Neuronal stem cell (in vitro differentiated cells): ENCODE results near the gene XPO4.

ENCODE experiments used
- DNase-seq: peaks from one replicate; pipeline ENCODE4 v3.0.0-alpha.2; 2013; ENCODE audit warnings: low spot score
- H2AFZ ChIP-seq: one replicate; pipeline ENCODE4 v1.6.1; 2013; ENCODE audit warnings: mild to moderate bottlenecking, low read length, inconsistent platforms
- H2AK5ac ChIP-seq: 2 replicates; pipeline ENCODE4 v1.6.1; 2013; ENCODE audit warnings: low read depth, mild to moderate bottlenecking, inconsistent platforms, low read length, moderate library complexity, mixed read lengths
- H2BK120ac ChIP-seq: 2 replicates; pipeline ENCODE4 v1.6.1; 2013; ENCODE audit warnings: low read depth, mild to moderate bottlenecking, inconsistent platforms, low read length, moderate library complexity, mixed read lengths
- H2BK12ac ChIP-seq: one replicate; pipeline ENCODE4 v1.6.1; 2013; ENCODE audit warnings: low read length, inconsistent platforms
- H2BK15ac ChIP-seq: 2 replicates; pipeline ENCODE4 v1.6.1; 2013; ENCODE audit warnings: mild to moderate bottlenecking, low read length, inconsistent platforms, mixed read lengths
- H2BK5ac ChIP-seq: one replicate; pipeline ENCODE4 v1.6.1; 2013; ENCODE audit warnings: inconsistent platforms, mild to moderate bottlenecking, low read length, moderate library complexity
- H3K14ac ChIP-seq: one replicate; pipeline ENCODE4 v1.6.1; 2013; ENCODE audit warnings: low read length, inconsistent platforms
- H3K18ac ChIP-seq: 2 replicates; pipeline ENCODE4 v1.6.1; 2013; ENCODE audit warnings: low read length, inconsistent platforms
- H3K23ac ChIP-seq: 2 replicates; pipeline ENCODE4 v1.6.1; 2013; ENCODE audit warnings: low read depth, mild to moderate bottlenecking, mixed read lengths, low read length, inconsistent platforms; ENCODE audit not compliant: poor library complexity
- H3K27ac ChIP-seq: replicated peaks from 3 replicates; pipeline ENCODE4 v1.5.1; 2013; ENCODE audit warnings: low read length, inconsistent platforms
- H3K27me3 ChIP-seq, 3 experiments: 2 replicates each; pipeline ENCODE4 v1.6.1; 2013; ENCODE audit warnings: low read length in 3 of 3, mild to moderate bottlenecking in 2 of 3, inconsistent platforms in 1 of 3, low read depth in 1 of 3, mixed read lengths in 1 of 3, moderate library complexity in 1 of 3; ENCODE audit not compliant: control insufficient read depth in 3 of 3, insufficient read depth in 3 of 3
- H3K36me3 ChIP-seq, 2 donors: replicated peaks in 1 of 2; 2 replicates each; pipeline ENCODE4 v1.6.1; 2013; ENCODE audit warnings: low read length in 2 of 2; ENCODE audit not compliant: control insufficient read depth in 2 of 2, insufficient read depth in 2 of 2
- H3K4ac ChIP-seq: 2 replicates; pipeline ENCODE4 v1.6.1; 2013; ENCODE audit warnings: inconsistent platforms, mild to moderate bottlenecking, low read length, moderate library complexity
- H3K4me1 ChIP-seq, 2 donors: 1 replicate in 1 of 2; 2 replicates in 1 of 2; pipeline ENCODE4 v1.6.1; 2013; ENCODE audit warnings: low read length in 2 of 2, low read depth in 1 of 2; ENCODE audit not compliant: control insufficient read depth in 2 of 2, insufficient read depth in 1 of 2
- H3K4me2 ChIP-seq: one replicate; pipeline ENCODE4 v1.6.1; 2013; ENCODE audit warnings: mild to moderate bottlenecking, low read length, inconsistent platforms; ENCODE audit not compliant: insufficient read depth, poor library complexity, severe bottlenecking
- H3K4me3 ChIP-seq, 2 donors: 2 replicates each; pipeline ENCODE4 v1.5.1; 2013; ENCODE audit warnings: low read length in 2 of 2, mild to moderate bottlenecking in 2 of 2, inconsistent platforms in 1 of 2, moderate library complexity in 1 of 2
- H3K79me1 ChIP-seq: one replicate; pipeline ENCODE4 v1.6.1; 2013; ENCODE audit warnings: low read depth, mild to moderate bottlenecking, inconsistent platforms, low read length, moderate library complexity
- H3K9ac ChIP-seq: one replicate; pipeline ENCODE4 v1.6.1; 2013; ENCODE audit warnings: mild to moderate bottlenecking, low read depth, low read length, inconsistent platforms; ENCODE audit not compliant: poor library complexity
- H3K9me3 ChIP-seq, 2 donors: replicated peaks in 1 of 2; 2 replicates each; pipeline versions ENCODE3 to v1.6.1; 2013; ENCODE audit warnings: low read length in 2 of 2, mild to moderate bottlenecking in 2 of 2, inconsistent platforms in 1 of 2, low read depth in 1 of 2, mixed read lengths in 1 of 2, moderate library complexity in 1 of 2; ENCODE audit not compliant: control insufficient read depth in 2 of 2, insufficient read depth in 1 of 2
- H4K8ac ChIP-seq: one replicate; pipeline ENCODE4 v1.6.1; 2013; ENCODE audit warnings: low read depth, mild to moderate bottlenecking, inconsistent platforms, low read length, moderate library complexity
- H4K91ac ChIP-seq: one replicate; pipeline ENCODE4 v1.6.1; 2013; ENCODE audit warnings: low read length, low read depth, mild to moderate bottlenecking, inconsistent platforms; ENCODE audit not compliant: poor library complexity
- WGBS, 2 donors: extraction: QIAGEN DNeasy Blood & Tissue Kit; methylation state at CpG; one replicate each; pipeline ENCODE4 v1.1.7; 2013; ENCODE audit warnings: missing lambda C conversion rate in 2 of 2, mixed read lengths in 1 of 2; ENCODE audit not compliant: insufficient read length in 2 of 2, insufficient replicate concordance in 1 of 2; ENCODE audit errors: extremely low coverage in 2 of 2; 5-methylcytosine and 5-hydroxymethylcytosine counted together

Gene XPO4

DNA sequence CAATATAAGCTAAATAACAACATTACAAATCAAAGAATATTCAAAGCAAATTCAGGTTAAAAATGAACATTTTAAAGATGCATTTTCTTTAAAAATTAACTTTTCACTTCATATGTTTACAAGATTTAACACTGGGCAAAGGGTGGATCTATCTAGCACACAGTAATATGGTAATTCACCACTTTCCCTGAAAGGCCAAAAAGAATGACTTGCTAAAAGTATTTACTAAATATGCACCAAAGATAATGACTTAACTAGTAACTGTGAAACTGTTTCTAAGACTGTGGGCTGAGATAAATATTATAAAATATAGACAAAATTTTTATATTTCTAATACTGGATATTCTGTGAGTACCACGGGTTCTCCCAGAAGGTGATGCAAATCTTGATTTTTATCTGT lies 124.2 kb downstream of the XPO4 start:
- Histone ChIP-seq H2BK12ac (no peak overlapping the region), H3K4ac (no peak overlapping the region), H3K4me3 (no peak overlapping the region), H3K36me3 (peaks cover 3 to 34% of the 10 kb centered on the region in 2 donors), H3K27me3 (no peaks in the 10 kb centered on the region), H4K91ac (no peak overlapping the region), H2AK5ac (no peak overlapping the region), H2BK5ac (no peak overlapping the region), H3K23ac (no peak overlapping the region), H3K79me1 (no peaks in the 10 kb centered on the region), H2BK120ac (no peak overlapping the region), H3K9me3 (no peaks in the 10 kb centered on the region), H3K4me2 (no peak overlapping the region), H3K9ac (no peak overlapping the region), H2BK15ac (no peak overlapping the region), H3K4me1 (no peaks in the 10 kb centered on the region), H4K8ac (no peak overlapping the region), H3K27ac (no peak overlapping the region), H3K18ac (no peak overlapping the region), H3K14ac (no peak overlapping the region), H2AFZ (no peak overlapping the region)
- no peak for DNase-seq
- WGBS, 2 donors = no CpG with 5 or more reads among the region's 1 CpG

DNA sequence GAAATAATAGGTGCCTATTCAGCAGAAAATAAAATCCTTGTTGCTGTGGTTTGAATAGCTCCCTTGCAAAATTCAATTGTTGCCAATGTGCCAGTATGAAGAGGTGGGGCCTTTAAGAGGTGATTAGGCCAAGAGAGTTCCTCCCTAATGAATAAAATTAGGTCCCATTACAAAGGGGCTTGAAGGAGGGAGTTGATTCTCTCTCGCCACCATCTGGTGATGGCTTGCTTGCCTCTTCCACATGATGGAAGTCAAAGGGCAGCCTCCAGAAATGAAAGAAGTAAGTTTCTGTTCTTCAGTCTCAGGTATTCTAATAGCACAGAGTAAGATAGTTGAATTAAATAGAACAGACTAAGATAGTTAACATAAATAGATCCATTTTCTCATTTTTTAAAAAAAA lies 125.8 kb downstream of the XPO4 start:
- Histone ChIP-seq H3K18ac (no peak overlapping the region), H3K4me2 (no peak overlapping the region), H3K4me3 (no peak overlapping the region), H3K27ac (no peak overlapping the region), H3K9ac (no peak overlapping the region), H3K23ac (no peak overlapping the region), H3K14ac (no peak overlapping the region), H3K9me3 (no peaks in the 10 kb centered on the region), H2BK15ac (no peak overlapping the region), H3K79me1 (peaks cover 3% of the 10 kb centered on the region), H3K36me3 (peaks cover 4 to 23% of the 10 kb centered on the region in 2 donors), H3K27me3 (no peaks in the 10 kb centered on the region), H2AK5ac (no peak overlapping the region), H3K4me1 (peaks cover 4 to 5% of the 10 kb centered on the region in 2 donors), H2AFZ (no peak overlapping the region), H3K4ac (no peak overlapping the region), H4K91ac (no peak overlapping the region), H4K8ac (no peak overlapping the region), H2BK120ac (no peak overlapping the region), H2BK12ac (no peak overlapping the region), H2BK5ac (no peak overlapping the region)
- DNase-seq = no peak
- no CpG with 5 or more reads among the region's 1 CpG for WGBS, 2 donors

DNA sequence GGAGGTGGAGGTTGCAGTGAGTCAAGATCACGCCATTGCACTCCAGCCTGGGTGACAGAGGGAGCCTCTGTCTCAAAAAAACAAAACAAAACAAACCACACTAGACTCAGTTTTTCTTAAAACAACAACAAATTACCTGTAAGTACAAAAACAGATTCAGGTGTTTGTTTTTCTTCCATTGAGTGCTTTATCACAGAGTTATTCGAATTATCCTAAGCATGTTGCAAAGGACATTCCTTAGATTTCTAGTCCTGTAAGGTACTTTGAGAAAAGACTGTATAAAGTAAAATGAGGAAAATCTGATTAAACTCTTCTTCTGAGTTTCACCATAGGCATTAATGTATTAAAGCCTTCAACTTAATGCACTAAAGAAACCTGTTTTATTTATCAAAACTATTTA lies 126.6 kb downstream of the XPO4 start:
- H2AK5ac ChIP-seq = no peak overlapping the region
- no peak overlapping the region for H3K9ac ChIP-seq
- H2AFZ ChIP-seq = no peak overlapping the region
- H3K4ac ChIP-seq = no peak overlapping the region
- no peak overlapping the region for H2BK5ac ChIP-seq
- no peak overlapping the region for H4K91ac ChIP-seq
- no peak overlapping the region for H3K4me2 ChIP-seq
- peaks cover 0 to 4% of the 10 kb centered on the region in 2 donors for H3K9me3 ChIP-seq
- no peak overlapping the region for H2BK15ac ChIP-seq
- H3K4me3 ChIP-seq = no peak overlapping the region
- H3K27ac ChIP-seq = no peak overlapping the region
- DNase-seq = no peak
- H4K8ac ChIP-seq = no peak overlapping the region
- peaks cover 4 to 5% of the 10 kb centered on the region in 2 donors for H3K4me1 ChIP-seq
- H2BK120ac ChIP-seq = no peak overlapping the region
- peaks cover 4 to 23% of the 10 kb centered on the region in 2 donors for H3K36me3 ChIP-seq
- no peak overlapping the region for H3K23ac ChIP-seq
- no peaks in the 10 kb centered on the region for H3K27me3 ChIP-seq
- H3K79me1 ChIP-seq = peaks cover 3% of the 10 kb centered on the region
- H3K14ac ChIP-seq = no peak overlapping the region
- H3K18ac ChIP-seq = no peak overlapping the region
- no peak overlapping the region for H2BK12ac ChIP-seq
- no CpG with 5 or more reads among the region's 2 CpGs for WGBS, 2 donors

- Histone ChIP-seq H2BK15ac (no peak overlapping the region), H2BK120ac (no peak overlapping the region), H3K4me1 (peaks cover 4 to 5% of the 10 kb centered on the region in 2 donors), H3K4me3 (no peak overlapping the region), H3K9ac (no peak overlapping the region), H3K79me1 (peaks cover 3% of the 10 kb centered on the region), H4K8ac (no peak overlapping the region), H3K4ac (no peak overlapping the region), H3K36me3 (peaks cover 4 to 21% of the 10 kb centered on the region in 2 donors), H3K9me3 (peaks cover 0 to 16% of the 10 kb centered on the region in 2 donors), H2AFZ (no peak overlapping the region), H3K14ac (no peak overlapping the region), H4K91ac (no peak overlapping the region), H3K23ac (no peak overlapping the region), H3K18ac (no peak overlapping the region), H3K27me3 (no peaks in the 10 kb centered on the region), H2AK5ac (no peak overlapping the region), H3K4me2 (no peak overlapping the region), H2BK5ac (no peak overlapping the region), H3K27ac (no peak overlapping the region), H2BK12ac (no peak overlapping the region)
- no CpG with 5 or more reads among the region's 1 CpG for WGBS, 2 donors
- DNase-seq = no peak
Observed at GRCh38 chr13:20774746-20775145, 127.8 kb downstream of the XPO4 start.
